Transverse colon (tissue), 4 donors: ENCODE results near the gene RUFY4. TPM values are rescaled to one million over a fixed set of nuclear protein-coding genes. Genes with fewer than 3 reads are reported as not detected.
"Not testable (repeated sequence)": the region's sequence is repeated elsewhere in the genome, so short reads cannot be mapped to it uniquely, and the experiment has no call there.

Source experiments
- DNase-seq: peaks from one replicate; pipeline ENCODE4 v3.0.0-alpha.2; 2019
- H3K27ac ChIP-seq, 4 donors: fragments of 200-600 bp; sonication (generic); 2 replicates each; pipeline ENCODE4 v1.5.1; 2016 to 2018; ENCODE audit warnings: inconsistent platforms in 4 of 4
- H3K27me3 ChIP-seq: fragments of 200-600 bp; sonication (generic); 2 replicates; pipeline ENCODE4 v1.5.1; 2017; ENCODE audit warnings: inconsistent platforms
- H3K36me3 ChIP-seq, 4 donors: fragments of 200-600 bp; sonication (generic); 2 replicates each; pipeline ENCODE4 v1.5.1; 2017 to 2019; ENCODE audit warnings: inconsistent platforms in 4 of 4
- H3K4me1 ChIP-seq, 4 donors: fragments of 200-600 bp; sonication (generic); 2 replicates each; pipeline ENCODE4 v1.5.1; 2017 to 2020; ENCODE audit warnings: inconsistent platforms in 4 of 4
- H3K4me3 ChIP-seq, 4 donors: fragments of 200-600 bp; sonication (generic); 1 replicate in 1 of 4; 2 replicates in 3 of 4; pipeline versions ENCODE4 v1.5.1 to v1.6.1; 2017 to 2019; ENCODE audit warnings: inconsistent platforms in 4 of 4
- H3K9me3 ChIP-seq, 2 donors: fragments of 200-600 bp; sonication (generic); 2 replicates each; pipeline ENCODE4 v1.5.1; 2017 to 2019; ENCODE audit warnings: inconsistent platforms in 2 of 2
- CTCF ChIP-seq, 5 experiments: fragments of 200-600 bp in 3 of 5; fragments of 450-650 bp in 2 of 5; sonication (generic) in 3 of 5; IDR thresholded peaks; 1 replicate in 2 of 5; 2 replicates in 3 of 5; pipeline ENCODE4 v1.5.1; 2016 to 2017; ENCODE audit warnings: antibody characterized with exemption in 5 of 5, inconsistent platforms in 3 of 5, mild to moderate bottlenecking in 2 of 5, moderate library complexity in 1 of 5
- EP300 ChIP-seq: sonication (generic); formaldehyde crosslinking; IDR thresholded peaks from one replicate; pipeline ENCODE4 v1.6.1; 2017; ENCODE audit warnings: antibody characterized with exemption, low read depth
- POLR2A ChIP-seq: fragments of 450-650 bp; IDR thresholded peaks from one replicate; pipeline ENCODE4 v1.6.1; 2016; ENCODE audit warnings: antibody characterized with exemption, mild to moderate bottlenecking, moderate library complexity
- POLR2AphosphoS5 ChIP-seq, 3 donors: sonication (generic); formaldehyde crosslinking; IDR thresholded peaks; one replicate each; pipeline ENCODE4 v1.6.1; 2016; ENCODE audit warnings: antibody characterized with exemption in 3 of 3
- WGBS, 2 donors: methylation state at CpG; one replicate each; pipeline ENCODE4 v1.1.5; 2018; ENCODE audit warnings: low coverage in 1 of 2; 5-methylcytosine and 5-hydroxymethylcytosine counted together
- in situ Hi-C, 4 donors: fragments of 200-750 bp; cut with MboI; loops; one replicate each; pipeline versions ENCODE4 v1.15.0 to v1.15.1; 2017; ENCODE audit warnings: low sequenced_read_pairs in 3 of 4, low pct_ligation_motif_present in 1 of 4, low pct_unique_long_range_greater_than_20kb in 1 of 4
- intact Hi-C: fragments of 100-400 bp; cut with DNase I; formaldehyde crosslinking; loops from one replicate; pipeline ENCODE4 v1.15.1; 2023; ENCODE audit warnings: low total_unique reads
- total RNA-seq, 4 donors: library from RNA; depleted of rRNA; stranded (reverse); fragments of >200 nt; gene quantifications; one replicate each; pipeline ENCODE4 v1.1.0, GENCODE V29; 2016

RUFY4 gene, protein sequence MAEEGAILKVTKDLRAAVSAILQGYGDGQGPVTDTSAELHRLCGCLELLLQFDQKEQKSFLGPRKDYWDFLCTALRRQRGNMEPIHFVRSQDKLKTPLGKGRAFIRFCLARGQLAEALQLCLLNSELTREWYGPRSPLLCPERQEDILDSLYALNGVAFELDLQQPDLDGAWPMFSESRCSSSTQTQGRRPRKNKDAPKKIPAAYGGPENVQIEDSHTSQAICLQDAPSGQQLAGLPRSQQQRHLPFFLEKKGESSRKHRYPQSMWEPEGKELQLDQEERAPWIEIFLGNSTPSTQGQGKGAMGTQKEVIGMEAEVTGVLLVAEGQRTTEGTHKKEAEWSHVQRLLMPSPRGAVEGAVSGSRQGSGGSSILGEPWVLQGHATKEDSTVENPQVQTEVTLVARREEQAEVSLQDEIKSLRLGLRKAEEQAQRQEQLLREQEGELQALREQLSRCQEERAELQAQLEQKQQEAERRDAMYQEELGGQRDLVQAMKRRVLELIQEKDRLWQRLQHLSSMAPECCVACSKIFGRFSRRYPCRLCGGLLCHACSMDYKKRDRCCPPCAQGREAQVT
- total RNA-seq = 1 to 10 TPM in 1 of 4 donors, not detected in 3; 1.9 TPM

DNA sequence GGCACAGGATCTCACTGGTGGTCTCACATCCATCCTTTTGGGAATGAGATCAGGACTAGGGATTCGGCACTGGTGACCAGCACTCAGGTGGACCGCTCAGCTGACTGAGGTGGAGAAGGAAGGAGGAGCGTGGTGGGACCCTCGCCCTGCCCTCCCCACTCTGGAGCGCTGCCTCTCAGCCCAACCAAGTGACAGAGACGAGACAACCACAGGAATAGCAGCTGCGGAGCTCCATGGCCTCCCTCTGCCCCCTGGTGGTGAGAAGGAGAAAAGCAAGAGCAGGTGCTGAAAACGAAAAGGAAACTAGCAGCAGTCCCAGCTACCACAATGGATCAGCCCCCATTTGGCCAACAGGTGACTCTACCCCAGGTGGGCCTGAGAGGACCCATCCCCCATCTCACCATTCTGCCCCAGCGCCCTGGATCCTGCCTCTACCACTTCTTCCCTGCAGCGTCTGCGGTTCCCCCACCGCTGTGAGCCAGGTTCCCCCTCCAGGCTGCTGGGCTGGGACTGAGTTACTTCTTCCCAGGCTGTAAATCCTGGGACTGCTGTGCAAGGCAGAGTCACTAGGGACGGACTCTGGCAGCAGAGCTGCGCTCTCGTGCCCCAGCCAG lies at the start of gene RUFY4:
TSS of gene RUFY4 (plus strand) at position 533 of the 614 bp plus-strand sequence. CDS start 1,353 bp downstream, outside the sequence.
- TF ChIP-seq CTCF (IDR thresholded peaks at IDR 0.05) = peak; percentile 80 to 90 (median 83)
- H3K4me1 ChIP-seq, H3K27me3 ChIP-seq, H3K9me3 ChIP-seq, H3K36me3 ChIP-seq, in situ Hi-C loops, intact Hi-C loops: not testable (repeated sequence)
- WGBS, 2 donors = 4% methylated on average over 14 of the region's 15 CpGs; no CpG with 5 or more reads in 1 of the 2 donors
- peak; percentile 58 for DNase-seq
- Histone ChIP-seq H3K4me3 (peak within 1 kb of the TSS; percentile 16 to 47 (median 36)), H3K27ac (peak within 1 kb of the TSS in 1 of 4 donors; percentile 49)

- peaks cover 0 to 5% (median 0%) of the 10 kb centered on the region in 4 donors for H3K4me1 ChIP-seq
- no peak for TF ChIP-seq POLR2A
- TF ChIP-seq CTCF (IDR thresholded peaks at IDR 0.05) = no peak
- TF ChIP-seq EP300 = no peak
- no peak for TF ChIP-seq POLR2AphosphoS5 (IDR thresholded peaks at IDR 0.05)
- H3K9me3 ChIP-seq = no peaks in the 10 kb centered on the region
- no peaks in the 10 kb centered on the region for H3K27me3 ChIP-seq
- intact Hi-C loops = no loop called here
- no peaks in the 10 kb centered on the region for H3K36me3 ChIP-seq
- in situ Hi-C loops = loop anchor here in 1 of 4 donors (25.0 kb wide), 1 partner anchor 232 kb away; no protein-coding TSS in a partner anchor
- no peak overlapping the region for H3K27ac ChIP-seq
- no peak for DNase-seq
- WGBS, 2 donors = 81 to 84% methylated on average over 2 to 7 of the region's 7 CpGs
- no peak overlapping the region for H3K4me3 ChIP-seq
These were observed 49.5 kb upstream of the RUFY4 start for GRCh38 chr2:218019411-218020060.

DNA sequence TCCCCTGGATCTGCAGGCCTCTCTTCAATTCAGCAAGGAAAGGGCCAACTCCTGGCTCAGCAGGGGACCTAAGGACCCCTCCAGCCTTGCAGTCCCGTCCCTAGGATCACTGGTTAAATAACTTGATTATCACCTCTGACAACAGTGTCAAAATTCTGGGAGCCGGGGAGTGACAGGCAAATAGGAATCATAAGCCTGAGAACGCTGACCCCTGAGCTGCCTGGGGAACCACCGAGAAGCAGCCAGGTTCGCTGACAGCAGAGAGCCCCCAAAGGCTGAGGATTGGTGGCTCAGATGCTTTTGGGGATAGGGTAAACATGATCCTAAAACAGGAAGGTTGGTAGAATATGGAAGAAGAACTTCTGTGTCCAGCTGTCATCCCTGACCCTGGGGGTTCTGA lies 48.8 kb upstream of the RUFY4 start:
- no peak for DNase-seq
- WGBS, 2 donors = 95% methylated on average over 5 of the region's 5 CpGs; no CpG with 5 or more reads in 1 of the 2 donors
- TF ChIP-seq POLR2A (no peak), POLR2AphosphoS5 (IDR thresholded peaks at IDR 0.05) (no peak)
- H3K36me3 ChIP-seq = no peaks in the 10 kb centered on the region
- H3K27ac ChIP-seq = no peak overlapping the region
- no peaks in the 10 kb centered on the region for H3K27me3 ChIP-seq
- H3K4me3 ChIP-seq = no peak overlapping the region
- no peaks in the 10 kb centered on the region for H3K9me3 ChIP-seq
- in situ Hi-C loops (loop anchor here in 1 of 4 donors (25.0 kb wide), 1 partner anchor 233 kb away; no protein-coding TSS in a partner anchor), intact Hi-C loops (no loop called here)
- H3K4me1 ChIP-seq = peaks cover 0 to 5% (median 0%) of the 10 kb centered on the region in 4 donors

GRCh38 chr2:218020966-218021535 lies 48.0 kb upstream of the RUFY4 start:
- Histone ChIP-seq H3K27me3 (no peaks in the 10 kb centered on the region), H3K4me1 (peaks cover 0 to 5% (median 0%) of the 10 kb centered on the region in 4 donors), H3K4me3 (no peak overlapping the region), H3K36me3 (no peaks in the 10 kb centered on the region), H3K27ac (no peak overlapping the region), H3K9me3 (no peaks in the 10 kb centered on the region)
- no peak for DNase-seq
- TF ChIP-seq EP300 (no peak), POLR2A (no peak), POLR2AphosphoS5 (IDR thresholded peaks at IDR 0.05) (no peak), CTCF (IDR thresholded peaks at IDR 0.05) (no peak)
- WGBS, 2 donors = 90% methylated on average over 2 to 6 of the region's 6 CpGs
- in situ Hi-C loops (loop anchor here in 1 of 4 donors (25.0 kb wide), 1 partner anchor 234 kb away; no protein-coding TSS in a partner anchor), intact Hi-C loops (no loop called here)
